Stimulated activated CD8-positive, alpha-beta memory T cell treated with anti-CD3 and anti-CD28 coated beads, Interleukin-15, amount 100 ng/mL, for 1 hour (primary cell): ENCODE measurements around the gene OR13D1.
"Not testable (repeated sequence)": the region's sequence is repeated elsewhere in the genome, so short reads cannot be mapped to it uniquely, and the experiment has no call there.

Experiments used
- DNase-seq: peaks from one replicate; pipeline ENCODE4 v3.0.0-alpha.2; 2020; ENCODE audit warnings: low read depth

OR13D1 gene

GRCh38 chr9:104694218-104694617, at the start of gene OR13D1:
Gene OR13D1, plus strand, starts transcription at chr9:104694518. Its CDS starts 0 bp downstream, at chr9:104694518.
- no peak for DNase-seq

GRCh38 chr9:104658496-104659195, 35.7 kb upstream of the OR13D1 start:
- no peak for DNase-seq

GRCh38 chr9:104675611-104676010, 18.7 kb upstream of the OR13D1 start:
- DNase-seq: no peak

GRCh38 chr9:104682642-104683041, 11.7 kb upstream of the OR13D1 start:
- no peak for DNase-seq

- DNase-seq: no peak
Observed at GRCh38 chr9:104686081-104686480, 8.2 kb upstream of the OR13D1 start.

- no peak for DNase-seq
Observed at GRCh38 chr9:104700306-104700705, 6.0 kb downstream of the OR13D1 start.

GRCh38 chr9:104708737-104709136, 14.4 kb downstream of the OR13D1 start:
- DNase-seq: not testable (repeated sequence)

GRCh38 chr9:104711604-104712003, 17.3 kb downstream of the OR13D1 start:
- no peak for DNase-seq

- DNase-seq: no peak
Observed at GRCh38 chr9:104725014-104725413, 30.7 kb downstream of the OR13D1 start.

- no peak for DNase-seq
Observed at GRCh38 chr9:104738452-104738851, 44.1 kb downstream of the OR13D1 start.

- DNase-seq: no peak
Observed at GRCh38 chr9:104740621-104741020, 46.3 kb downstream of the OR13D1 start.

- no peak for DNase-seq
Observed at GRCh38 chr9:104743376-104743985, 49.2 kb downstream of the OR13D1 start.
